DOHH2 (cell line): Measurements from ENCODE around the gene CERK.

ENCODE experiments used
- EZH2phosphoT487 ChIP-seq: fragments of 200-600 bp; sonication (generic); IDR thresholded peaks from 2 replicates; pipeline ENCODE4 v1.6.1; 2017; ENCODE audit warnings: borderline replicate concordance, mild to moderate bottlenecking, antibody characterized with exemption, low read length, moderate library complexity, mixed read lengths
- TF ChIP-seq, protein P1 (sequence below): fragments of 200-600 bp; sonication (generic); IDR thresholded peaks from one replicate; pipeline ENCODE4 v1.5.1; 2014; ENCODE audit warnings: antibody characterized with exemption, mild to moderate bottlenecking, low read depth, low read length; ENCODE audit not compliant: poor library complexity, severe bottlenecking

GRCh38 chr22:46770726-46771125, 32.7 kb upstream of the CERK start:
- TF ChIP-seq, protein P1, sequence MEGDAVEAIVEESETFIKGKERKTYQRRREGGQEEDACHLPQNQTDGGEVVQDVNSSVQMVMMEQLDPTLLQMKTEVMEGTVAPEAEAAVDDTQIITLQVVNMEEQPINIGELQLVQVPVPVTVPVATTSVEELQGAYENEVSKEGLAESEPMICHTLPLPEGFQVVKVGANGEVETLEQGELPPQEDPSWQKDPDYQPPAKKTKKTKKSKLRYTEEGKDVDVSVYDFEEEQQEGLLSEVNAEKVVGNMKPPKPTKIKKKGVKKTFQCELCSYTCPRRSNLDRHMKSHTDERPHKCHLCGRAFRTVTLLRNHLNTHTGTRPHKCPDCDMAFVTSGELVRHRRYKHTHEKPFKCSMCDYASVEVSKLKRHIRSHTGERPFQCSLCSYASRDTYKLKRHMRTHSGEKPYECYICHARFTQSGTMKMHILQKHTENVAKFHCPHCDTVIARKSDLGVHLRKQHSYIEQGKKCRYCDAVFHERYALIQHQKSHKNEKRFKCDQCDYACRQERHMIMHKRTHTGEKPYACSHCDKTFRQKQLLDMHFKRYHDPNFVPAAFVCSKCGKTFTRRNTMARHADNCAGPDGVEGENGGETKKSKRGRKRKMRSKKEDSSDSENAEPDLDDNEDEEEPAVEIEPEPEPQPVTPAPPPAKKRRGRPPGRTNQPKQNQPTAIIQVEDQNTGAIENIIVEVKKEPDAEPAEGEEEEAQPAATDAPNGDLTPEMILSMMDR, result no peak
- no peak for TF ChIP-seq EZH2phosphoT487
